Stimulated activated CD4-positive, alpha-beta T cell treated with anti-CD3 and anti-CD28 coated beads, Interleukin-15, amount 100 ng/mL, for 24 hours (primary cell): ENCODE measurements around the gene RIPOR3.
"Not testable (repeated sequence)": the region's sequence is repeated elsewhere in the genome, so short reads cannot be mapped to it uniquely, and the experiment has no call there.

ENCODE experiments used
- DNase-seq: peaks from one replicate; pipeline ENCODE4 v3.0.0-alpha.2; 2020

The RIPOR3 gene

DNA sequence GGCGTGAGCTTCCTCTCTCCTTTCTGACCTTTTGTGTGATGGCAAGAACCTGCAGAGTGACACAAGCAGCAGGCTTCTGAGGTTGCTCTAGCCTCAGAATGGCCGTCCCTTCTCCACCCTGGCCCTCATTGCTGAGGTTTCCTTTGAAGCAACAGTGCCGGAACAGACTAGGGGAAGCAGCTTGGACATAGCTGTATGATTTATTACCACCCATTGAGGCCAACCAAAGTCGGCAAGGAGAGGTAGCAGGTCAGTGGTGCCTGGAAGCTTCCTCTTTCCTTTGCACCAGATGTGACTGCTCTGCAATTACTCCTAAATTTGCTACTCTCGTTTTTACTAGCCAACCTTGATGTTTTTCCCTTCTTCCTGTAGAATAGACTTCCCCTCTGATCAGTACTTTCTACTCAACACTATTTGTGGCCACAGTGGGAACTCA lies 149.7 kb downstream of the RIPOR3 start:
- DNase-seq, result no peak

DNA sequence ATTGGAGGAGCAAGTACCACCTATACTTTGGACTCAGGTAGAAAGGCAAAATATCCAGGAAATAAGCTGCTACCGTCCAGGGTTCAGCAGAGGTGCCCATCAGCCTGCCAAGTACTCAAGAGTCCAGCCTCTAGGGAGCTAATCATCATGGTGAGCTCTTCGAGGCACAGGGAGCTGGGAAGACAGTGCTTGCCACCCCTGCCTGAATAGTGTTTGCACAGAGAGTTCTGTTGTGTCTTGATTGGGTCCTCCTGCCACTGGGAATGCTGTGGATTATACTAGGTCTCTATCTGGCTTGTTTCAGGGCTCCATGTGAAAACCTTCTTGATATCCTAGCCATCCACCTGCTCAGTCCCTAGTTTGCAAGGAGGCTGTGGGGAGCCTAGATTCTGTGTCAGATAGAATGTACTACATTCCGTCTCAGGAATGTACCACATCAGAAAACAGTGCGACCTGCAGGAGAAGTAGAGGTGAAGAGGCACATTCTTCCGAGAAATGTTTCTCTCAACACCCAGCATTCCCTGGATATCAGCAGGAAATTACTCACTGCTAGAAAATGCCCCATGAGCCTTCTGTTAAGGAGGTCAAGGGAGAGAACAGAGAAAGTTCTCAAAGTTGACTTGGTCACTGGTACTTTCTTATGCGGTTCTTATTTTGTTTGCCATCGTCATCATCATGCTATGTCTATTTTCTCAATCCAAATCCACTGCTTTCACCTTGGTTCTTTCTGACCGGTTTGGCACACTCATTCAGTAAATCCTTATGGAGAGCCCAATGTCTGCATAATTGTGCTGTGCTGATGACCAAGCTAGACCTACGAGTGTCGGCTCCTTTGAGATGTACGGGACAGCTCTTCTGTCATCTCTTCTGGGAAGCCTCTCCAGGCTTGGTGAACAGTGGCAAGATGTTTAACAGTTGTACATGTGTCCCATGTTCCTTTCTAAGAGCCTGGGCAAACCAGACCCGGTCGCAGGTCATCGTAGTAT lies 150.4 kb downstream of the RIPOR3 start:
- DNase-seq, result no peak

DNA sequence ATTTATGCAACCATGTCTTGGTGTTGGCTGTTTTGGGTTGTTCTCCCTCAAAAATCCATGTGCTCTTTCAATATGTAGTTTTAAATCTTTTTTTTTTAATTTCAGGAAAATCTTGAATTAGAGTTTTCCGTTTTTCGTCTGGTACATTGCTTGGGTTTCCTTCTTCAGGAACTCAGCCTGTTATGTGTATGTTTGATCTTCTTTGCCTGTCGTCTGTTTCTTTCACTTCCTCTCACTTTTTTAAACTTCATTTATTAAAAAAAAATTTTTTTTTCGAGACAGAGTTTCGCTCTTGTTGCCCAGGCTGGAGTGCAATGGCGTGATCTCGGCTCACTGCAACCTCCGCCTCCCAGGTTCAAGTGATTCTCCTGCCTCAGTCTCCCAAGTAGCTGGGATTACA lies 151.5 kb downstream of the RIPOR3 start:
- DNase-seq, result not testable (repeated sequence)

DNA sequence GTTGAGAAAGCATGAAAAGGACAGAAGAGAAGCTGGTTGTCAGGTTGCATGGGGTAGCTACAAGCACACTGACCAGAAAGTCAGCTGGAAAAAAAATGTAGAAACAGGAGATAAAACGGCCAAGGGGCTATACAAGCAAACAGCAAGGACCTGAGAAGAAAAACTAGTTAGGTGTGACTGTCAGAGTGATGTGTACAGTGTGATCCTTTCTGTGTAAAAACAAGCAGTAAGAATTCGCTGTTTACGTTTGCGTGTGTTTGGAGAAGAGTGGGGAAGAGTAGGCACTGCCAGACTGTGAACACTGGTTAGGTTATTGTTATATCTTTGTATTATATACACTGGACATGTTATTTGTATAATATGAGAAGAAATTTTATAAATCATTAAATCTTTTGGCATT lies 153.1 kb downstream of the RIPOR3 start:
- no peak for DNase-seq

DNA sequence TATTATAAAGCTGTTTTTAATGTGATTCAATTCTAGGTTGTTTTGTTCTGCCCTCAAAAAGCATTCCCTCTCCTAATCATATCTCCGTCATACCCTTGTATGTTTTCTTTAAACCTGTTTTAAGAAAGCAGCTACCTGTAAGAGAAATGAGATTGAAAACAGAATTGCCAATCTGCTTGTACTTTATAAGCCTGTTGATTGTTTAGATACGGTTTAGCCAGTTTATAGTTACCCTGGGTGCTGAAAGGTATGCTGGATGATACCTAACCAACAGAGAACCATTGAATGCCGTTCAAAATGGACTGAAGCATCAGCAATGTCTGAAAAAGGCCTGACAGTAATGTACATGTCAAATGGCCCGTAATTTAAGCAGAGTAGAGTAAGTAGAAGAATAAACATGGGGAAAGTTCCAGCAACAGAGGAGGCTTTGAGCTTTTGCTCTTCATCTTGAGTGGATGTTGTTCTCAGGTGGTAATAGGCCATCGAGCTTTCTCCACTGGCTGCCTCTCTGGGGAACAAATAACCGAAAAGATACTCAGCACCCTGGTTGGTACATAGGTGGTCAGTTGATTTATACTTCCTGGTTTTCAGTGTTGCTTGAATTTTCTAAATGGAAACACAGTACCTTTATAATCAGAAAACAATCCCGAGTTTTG lies 153.7 kb downstream of the RIPOR3 start:
- DNase-seq, result no peak

DNA sequence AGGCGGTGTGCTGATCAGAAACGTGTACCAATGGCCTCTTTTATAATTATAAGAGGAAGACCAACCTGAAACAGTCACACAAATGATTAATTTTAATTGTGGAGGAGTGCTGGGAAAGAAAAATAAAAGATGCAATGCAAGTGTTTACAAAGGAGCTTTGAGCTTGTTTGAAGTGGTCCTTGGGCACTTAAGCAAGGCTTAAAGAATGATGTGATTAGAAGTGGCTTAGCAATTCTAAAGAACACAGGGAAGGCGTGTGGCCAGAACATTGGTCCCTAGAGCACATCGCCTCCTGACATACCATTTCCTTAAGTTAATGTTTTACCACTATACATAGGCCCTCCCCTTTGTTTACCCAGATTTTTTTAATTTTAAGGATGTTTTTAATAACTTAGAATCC lies 155.0 kb downstream of the RIPOR3 start:
- no peak for DNase-seq
